Testis (tissue), 2 donors: ENCODE results near the gene SVIP.

Source experiments
- CTCF ChIP-seq, 3 experiments: fragments of 450-650 bp in 2 of 3; fragments of 200-600 bp in 1 of 3; sonication (generic) in 1 of 3; IDR thresholded peaks; one replicate each; pipeline ENCODE4 v1.5.1; 2016 to 2019; ENCODE audit warnings: antibody characterized with exemption in 3 of 3, mild to moderate bottlenecking in 2 of 3, moderate library complexity in 1 of 3
- POLR2A ChIP-seq: fragments of 450-650 bp; IDR thresholded peaks from one replicate; pipeline ENCODE4 v1.6.1; 2017; ENCODE audit warnings: antibody characterized with exemption, mild to moderate bottlenecking, moderate library complexity

- TF ChIP-seq CTCF (IDR thresholded peaks at IDR 0.05) (no peak), POLR2A (no peak)
These were observed 17.1 kb upstream of the SVIP start for GRCh38 chr11:22846726-22847125.
